NCI-H82 (cell line): Measurements from ENCODE around the gene FOXP3.
A peak's percentile ranks its signal among the peaks of the same experiment; 100 is the strongest.

ENCODE experiments used
- DNase-seq: peaks from one replicate; lab custom pipeline; 2025; lab: John Stamatoyannopoulos, UW

FOXP3 gene

DNA sequence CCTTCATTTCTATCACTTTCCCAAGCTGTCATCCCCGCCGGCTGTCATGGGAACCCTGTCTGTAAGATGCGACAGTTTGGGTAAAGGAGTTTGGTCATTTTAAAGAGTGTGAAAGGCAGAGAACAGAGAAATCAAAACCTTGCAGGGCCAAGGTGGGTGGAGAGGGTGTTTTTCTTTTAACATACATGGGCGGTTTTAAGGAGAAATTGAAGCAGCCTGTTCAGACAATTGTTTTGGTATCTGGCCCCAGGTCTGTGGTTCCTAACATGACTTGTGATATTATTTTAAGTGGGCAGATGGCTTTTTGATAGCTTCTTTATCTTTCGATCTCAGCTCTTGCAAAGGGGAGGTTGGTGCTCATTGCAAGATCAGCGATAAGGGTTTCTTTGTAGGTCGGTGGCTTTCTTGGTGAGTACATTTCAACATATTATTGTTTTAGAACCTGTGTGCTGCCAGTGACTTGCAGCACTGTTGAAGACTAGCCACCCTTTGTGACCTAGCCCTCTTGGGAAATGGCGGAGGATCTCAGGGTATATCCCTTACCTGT is 8.7 kb upstream of the FOXP3 start:
- DNase-seq = no peak

DNA sequence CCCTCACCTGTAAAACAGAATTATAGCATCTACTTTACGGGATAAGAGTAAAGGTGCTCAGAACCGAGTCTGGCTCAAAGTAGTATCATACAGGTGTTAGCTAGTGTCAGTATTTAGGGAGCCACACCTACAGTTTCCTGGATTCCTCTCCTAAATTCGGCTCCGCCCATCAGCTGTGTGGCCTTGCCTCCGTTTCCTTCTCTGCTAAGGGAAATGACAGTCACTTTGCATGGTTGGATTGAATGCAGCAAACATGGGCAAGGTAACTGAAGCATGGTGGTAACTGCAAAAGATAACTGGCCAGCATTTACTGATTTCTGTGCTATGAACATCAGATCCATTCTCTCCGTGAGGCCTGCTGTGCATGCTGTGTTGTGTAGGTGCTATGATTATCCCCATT is 7.9 kb upstream of the FOXP3 start:
- no peak for DNase-seq

DNA sequence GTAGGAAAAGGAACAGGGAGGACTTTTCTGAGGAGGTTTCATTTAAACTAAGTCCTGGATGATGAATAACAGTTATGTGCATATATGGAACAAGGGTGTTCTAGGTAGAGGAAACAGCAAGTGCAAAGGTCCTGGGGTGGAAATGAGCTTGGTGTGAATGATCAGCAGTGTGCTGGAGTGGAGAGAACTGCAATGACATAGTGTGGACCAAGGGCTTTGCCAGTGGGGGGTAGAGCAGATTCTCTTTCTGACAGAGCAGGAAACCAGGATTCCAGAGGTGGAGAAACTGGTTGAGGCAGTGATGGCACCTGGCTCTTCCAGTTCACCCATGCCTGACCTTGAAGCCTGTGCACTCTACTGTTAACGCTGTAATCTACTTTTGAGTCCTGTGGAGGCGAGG is 6.8 kb upstream of the FOXP3 start:
- no peak for DNase-seq

- no peak for DNase-seq
These were observed 5.9 kb upstream of the FOXP3 start for GRCh38 chrX:49270249-49270921.

GRCh38 chrX:49269767-49270248 is 5.3 kb upstream of the FOXP3 start, which contains the start of gene PPP1R3F:
Gene PPP1R3F, plus strand, starts transcription at chrX:49269793. Its CDS starts 77 bp downstream, at chrX:49269870.
- no peak for DNase-seq

DNA sequence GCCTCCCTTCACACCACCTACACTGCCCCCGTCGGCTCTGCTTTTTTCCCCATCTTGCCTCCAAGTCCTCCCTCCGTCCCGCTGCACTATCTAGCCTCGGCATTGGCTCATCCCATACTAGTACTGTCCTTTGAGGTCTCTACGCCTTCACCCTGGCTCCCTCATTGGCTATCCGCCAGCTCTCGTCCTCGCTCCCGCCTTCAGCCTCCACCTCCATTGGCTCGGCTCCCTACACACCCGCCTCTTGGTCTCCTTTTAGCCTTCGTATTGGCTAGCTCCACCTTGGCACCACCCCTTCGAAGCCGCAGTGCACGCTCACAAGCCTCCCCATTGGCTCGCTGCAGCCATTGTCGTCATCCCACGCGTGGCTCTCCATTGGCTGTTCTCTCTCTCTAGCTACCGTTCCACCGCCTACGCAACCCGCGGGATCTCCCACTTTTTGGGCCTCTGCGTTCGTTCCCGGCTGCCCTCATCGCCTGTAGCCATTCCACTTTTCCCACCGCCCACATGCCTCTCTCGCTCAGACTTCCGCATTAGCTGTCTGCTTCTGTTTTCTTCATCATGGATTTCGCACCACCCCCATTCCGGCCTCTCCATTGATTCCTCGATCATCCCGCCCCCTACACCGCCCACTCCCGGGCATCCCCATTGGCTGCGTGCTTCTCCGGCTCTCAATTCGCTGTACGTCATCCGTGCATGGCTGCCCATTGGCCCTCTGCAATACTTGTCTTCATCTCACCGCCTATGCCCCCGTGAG is 4.7 kb upstream of the FOXP3 start:
- DNase-seq = peak; percentile 99

DNA sequence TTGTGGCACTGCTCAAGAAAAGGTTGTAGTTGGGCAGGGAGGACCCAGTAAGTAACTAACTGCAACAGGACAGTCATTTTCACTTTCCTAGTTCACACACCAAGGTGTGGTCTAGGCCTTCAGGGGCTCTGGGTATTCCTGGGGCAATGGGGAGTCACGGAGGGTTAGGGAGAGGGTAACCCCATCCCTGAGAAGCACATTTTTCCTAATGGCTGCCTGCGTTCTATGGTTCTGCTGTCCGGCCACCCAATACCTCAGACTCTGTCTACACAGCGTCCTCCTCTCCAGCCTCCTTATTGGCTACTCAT is 4.1 kb upstream of the FOXP3 start:
- DNase-seq = no peak

GRCh38 chrX:49266523-49267445 is 2.3 kb upstream of the FOXP3 start:
- peak; percentile 61 for DNase-seq

- no peak for DNase-seq
These were observed 879 bp downstream of the FOXP3 start for GRCh38 chrX:49263631-49264030.

- DNase-seq = no peak
These were observed 1.9 kb downstream of the FOXP3 start for GRCh38 chrX:49262603-49263002.

DNA sequence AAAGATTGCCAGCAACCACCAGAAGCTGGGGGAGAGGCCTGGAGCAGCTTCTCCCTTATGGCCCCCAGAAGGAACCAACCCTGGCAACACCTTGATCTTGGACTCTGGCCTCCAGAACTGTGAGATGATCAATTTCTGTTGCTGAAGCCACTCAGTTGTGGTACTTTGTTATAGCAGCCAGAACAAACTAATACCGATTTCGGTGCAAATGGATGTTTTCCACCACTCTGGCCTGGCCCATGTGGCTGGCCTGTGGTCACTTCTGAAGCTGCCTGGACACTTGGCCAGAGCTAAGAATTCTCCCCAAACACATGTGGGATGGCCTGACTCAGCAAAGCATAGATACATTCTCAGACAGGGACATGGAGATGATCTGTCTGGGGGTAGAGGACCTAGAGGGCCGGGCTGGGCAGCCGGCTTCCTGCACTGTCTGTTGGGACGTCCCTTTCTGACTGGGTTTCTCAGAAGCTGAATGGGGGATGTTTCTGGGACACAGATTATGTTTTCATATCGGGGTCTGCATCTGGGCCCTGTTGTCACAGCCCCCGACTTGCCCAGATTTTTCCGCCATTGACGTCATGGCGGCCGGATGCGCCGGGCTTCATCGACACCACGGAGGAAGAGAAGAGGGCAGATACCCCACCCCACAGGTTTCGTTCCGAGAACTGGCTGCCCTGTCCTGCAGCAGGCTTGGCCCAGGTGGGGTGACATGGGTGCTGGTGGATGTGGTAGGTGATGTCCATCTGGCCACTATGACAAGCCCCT is 4.1 kb downstream of the FOXP3 start:
- no peak for DNase-seq

- DNase-seq = no peak
These were observed 5.8 kb downstream of the FOXP3 start for GRCh38 chrX:49258749-49259124.

DNA sequence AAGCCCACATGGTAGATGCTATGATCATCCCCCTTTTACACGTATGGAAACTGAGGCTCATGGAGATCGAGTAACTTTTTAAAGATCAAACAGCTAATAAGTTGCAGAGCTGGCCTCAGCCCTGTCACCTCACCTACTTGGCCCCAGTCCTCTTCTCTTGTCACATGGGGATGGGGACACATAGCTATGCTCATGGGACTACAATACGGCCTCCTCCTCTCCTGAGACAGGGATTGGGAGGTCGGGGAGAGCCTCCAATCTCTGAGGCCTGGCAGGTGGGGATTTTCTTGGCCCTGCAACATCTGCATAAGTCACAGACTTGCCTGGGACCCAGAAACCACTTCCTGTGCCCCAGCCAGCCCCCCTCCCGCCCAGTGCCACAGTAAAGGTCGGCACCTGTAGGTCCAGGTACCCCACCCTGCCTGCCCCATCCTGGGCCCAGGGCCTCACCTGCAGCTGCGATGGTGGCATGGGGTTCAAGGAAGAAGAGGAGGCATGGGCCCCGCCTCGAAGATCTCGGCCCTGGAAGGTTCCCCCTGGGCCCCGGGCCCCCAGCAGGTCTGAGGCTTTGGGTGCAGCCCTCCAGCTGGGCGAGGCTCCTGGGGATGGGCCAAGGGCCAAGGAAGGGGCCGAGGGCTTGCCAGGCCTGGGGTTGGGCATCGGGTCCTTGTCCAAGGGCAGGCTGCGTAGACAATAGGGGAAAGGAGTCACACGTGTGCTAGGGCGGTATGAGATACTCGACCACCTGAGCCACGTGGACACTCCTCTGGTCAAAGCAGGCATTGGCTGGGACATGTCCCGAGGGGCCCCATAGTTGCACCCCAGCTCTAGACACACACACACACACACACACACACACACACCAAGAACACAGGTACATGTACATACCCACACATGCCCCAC is 6.4 kb downstream of the FOXP3 start:
- no peak for DNase-seq

DNA sequence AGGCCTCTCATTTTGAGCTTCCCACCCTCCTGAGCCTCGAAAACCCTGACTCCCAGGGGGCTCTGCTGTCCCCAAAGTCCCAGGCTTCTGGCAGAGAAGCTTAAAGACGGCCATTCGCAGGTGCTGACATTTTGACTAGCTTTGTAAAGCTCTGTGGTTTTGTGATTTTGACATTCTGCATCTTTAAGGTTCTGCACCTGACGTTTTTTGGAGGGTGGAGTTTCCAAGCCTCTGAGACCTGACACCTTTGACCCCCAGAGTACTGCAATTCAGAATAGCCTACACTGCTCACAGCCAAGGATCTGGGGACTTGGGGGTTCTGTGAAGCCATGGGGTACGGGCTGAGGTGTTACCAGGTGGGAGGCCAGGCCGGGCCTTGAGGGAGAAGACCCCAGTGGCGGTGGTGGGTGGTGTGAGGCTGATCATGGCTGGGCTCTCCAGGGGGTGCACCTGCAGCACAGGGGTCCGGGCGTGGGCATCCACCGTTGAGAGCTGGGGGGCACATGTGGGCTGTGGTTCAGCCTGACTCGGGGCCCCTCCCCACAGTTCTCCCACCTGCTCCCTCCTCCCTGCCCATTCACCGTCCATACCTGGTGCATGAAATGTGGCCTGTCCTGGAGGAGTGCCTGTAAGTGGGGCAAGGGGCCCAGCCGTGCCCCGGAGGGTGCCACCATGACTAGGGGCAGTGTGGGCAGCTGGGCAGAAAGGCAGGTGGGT is 7.3 kb downstream of the FOXP3 start:
- DNase-seq = no peak

DNA sequence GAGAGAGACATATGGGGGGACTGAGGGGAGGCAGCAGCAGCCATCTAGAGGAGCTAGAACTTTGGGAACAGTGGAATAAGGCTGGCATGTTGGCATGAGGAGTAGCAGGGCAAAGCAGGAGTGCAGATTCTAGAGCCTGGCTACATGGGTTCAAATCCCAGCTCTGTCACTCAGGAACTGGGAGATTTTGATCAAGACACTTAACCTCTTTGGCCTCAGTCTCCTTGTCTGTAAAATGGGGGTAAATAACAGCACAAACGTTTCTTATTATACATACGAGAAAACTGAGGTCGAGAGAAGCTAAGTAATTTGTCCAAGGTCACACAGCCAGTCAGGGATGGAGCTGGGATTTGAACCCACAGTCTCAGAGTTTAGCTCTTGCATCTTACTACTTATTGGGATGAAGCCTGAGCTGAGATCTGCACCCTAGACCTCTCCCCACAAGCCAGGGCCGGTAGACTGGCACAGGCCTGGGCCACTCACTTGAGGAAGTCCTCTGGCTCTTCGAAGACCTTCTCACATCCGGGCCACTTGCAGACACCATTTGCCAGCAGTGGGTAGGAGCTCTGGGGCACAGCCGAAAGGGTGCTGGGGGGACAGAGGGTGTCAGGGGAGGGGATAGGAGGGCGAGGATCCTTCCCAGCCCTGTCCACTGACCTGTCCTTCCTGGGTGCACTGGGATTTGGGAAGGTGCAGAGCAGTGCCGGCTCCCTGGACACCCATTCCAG is 8.1 kb downstream of the FOXP3 start:
- no peak for DNase-seq

GRCh38 chrX:49254639-49255038 is 9.9 kb downstream of the FOXP3 start:
- no peak for DNase-seq

GRCh38 chrX:49251325-49251724 is 13.2 kb downstream of the FOXP3 start:
- DNase-seq = no peak

DNA sequence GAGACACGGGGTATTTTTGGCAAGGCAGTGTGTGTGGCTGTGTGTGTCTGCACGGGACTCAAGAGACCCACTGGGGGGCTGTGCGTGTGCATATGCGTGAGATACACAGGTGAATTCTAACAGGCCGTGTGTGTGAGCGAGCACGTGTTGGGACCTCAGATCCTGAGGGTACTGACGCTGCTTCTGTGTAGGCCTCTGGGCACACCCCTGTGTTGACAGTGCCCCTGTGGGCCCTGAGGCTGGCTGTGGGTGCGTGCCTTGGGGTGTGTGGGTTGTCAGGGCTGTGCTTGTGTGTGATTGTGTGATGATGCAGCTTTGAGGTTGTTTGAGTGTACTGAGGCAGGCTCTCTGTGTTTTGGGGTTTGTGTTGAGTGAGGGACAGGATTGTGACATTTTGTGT is 13.9 kb downstream of the FOXP3 start:
- DNase-seq = no peak

DNA sequence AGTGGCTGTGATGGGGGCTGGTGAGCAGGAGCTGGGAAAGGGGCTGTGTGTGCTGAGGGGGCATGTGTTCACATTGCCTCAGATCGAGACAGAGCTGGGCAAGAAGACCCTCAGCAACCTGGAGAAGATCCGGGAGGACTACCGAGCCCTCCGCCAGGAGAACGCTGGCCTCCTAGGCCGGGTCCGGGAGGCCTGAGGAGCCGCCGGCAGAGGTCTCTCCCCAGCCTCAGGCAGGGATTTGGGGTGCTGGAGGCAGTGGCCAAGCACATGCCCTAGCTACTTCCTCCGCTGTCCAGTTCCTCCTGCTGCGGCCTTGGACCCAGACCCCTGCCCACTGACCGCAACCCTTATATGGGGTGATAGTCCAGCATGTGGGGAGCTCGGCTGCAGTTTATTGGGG is 14.4 kb downstream of the FOXP3 start:
- DNase-seq = no peak
